Pulmonary artery endothelial cell (primary cell): ENCODE measurements around the gene BCAS2. TPM values are rescaled to one million over a fixed set of nuclear protein-coding genes. Genes with fewer than 3 reads are reported as not detected.
A peak's percentile ranks its signal among the peaks of the same experiment; 100 is the strongest.
"Not testable (repeated sequence)": the region's sequence is repeated elsewhere in the genome, so short reads cannot be mapped to it uniquely, and the experiment has no call there.

Source experiments
- DNase-seq: peaks from one replicate; pipeline ENCODE4 v3.0.0-alpha.2; 2011; ENCODE audit warnings: low read depth, low spot score
- total RNA-seq: library from RNA; depleted of rRNA; stranded (reverse); fragments of >200 nt; gene quantifications from 2 replicates; pipeline ENCODE4 v1.2.3, GENCODE V29; 2014

Gene BCAS2
- 37.8 and 51.3 TPM in 2 replicates for total RNA-seq

- peak; percentile 97 for DNase-seq
Measured at GRCh38 chr1:114581335-114582287, at the start of gene BCAS2. Gene BCAS2, minus strand, starts transcription at chr1:114581615. Its CDS starts 24 bp downstream, at chr1:114581591.

- no peak for DNase-seq
Measured at GRCh38 chr1:114627107-114627506, 45.7 kb upstream of the BCAS2 start.

- no peak for DNase-seq
Measured at GRCh38 chr1:114623364-114623763, 41.9 kb upstream of the BCAS2 start.

- DNase-seq = no peak
Measured at GRCh38 chr1:114620419-114620818, 39.0 kb upstream of the BCAS2 start.

GRCh38 chr1:114618606-114619005 lies 37.2 kb upstream of the BCAS2 start:
- no peak for DNase-seq

- DNase-seq = no peak
Measured at GRCh38 chr1:114610546-114611245, 29.3 kb upstream of the BCAS2 start.

- DNase-seq = no peak
Measured at GRCh38 chr1:114609826-114610225, 28.4 kb upstream of the BCAS2 start.

GRCh38 chr1:114609026-114609425 lies 27.6 kb upstream of the BCAS2 start:
- DNase-seq = no peak

- DNase-seq = no peak
Measured at GRCh38 chr1:114607223-114607622, 25.8 kb upstream of the BCAS2 start.

GRCh38 chr1:114597949-114598348 lies 16.5 kb upstream of the BCAS2 start:
- DNase-seq = no peak

- no peak for DNase-seq
Measured at GRCh38 chr1:114595602-114596001, 14.2 kb upstream of the BCAS2 start.

- no peak for DNase-seq
Measured at GRCh38 chr1:114594046-114594445, 12.6 kb upstream of the BCAS2 start.

GRCh38 chr1:114589122-114589521 lies 7.7 kb upstream of the BCAS2 start:
- no peak for DNase-seq

GRCh38 chr1:114588196-114588689 lies 6.8 kb upstream of the BCAS2 start:
- DNase-seq = no peak

GRCh38 chr1:114587203-114587991 lies 6.0 kb upstream of the BCAS2 start:
- DNase-seq = no peak

- DNase-seq = no peak
Measured at GRCh38 chr1:114586513-114587047, 5.2 kb upstream of the BCAS2 start.

GRCh38 chr1:114585231-114585630 lies 3.8 kb upstream of the BCAS2 start:
- DNase-seq = no peak

- DNase-seq = no peak
Measured at GRCh38 chr1:114574365-114574764, 7.0 kb downstream of the BCAS2 start.

- no peak for DNase-seq
Measured at GRCh38 chr1:114564141-114564540, 17.3 kb downstream of the BCAS2 start.

GRCh38 chr1:114562978-114563510 lies 18.4 kb downstream of the BCAS2 start:
- DNase-seq = not testable (repeated sequence)

GRCh38 chr1:114561333-114561732 lies 20.1 kb downstream of the BCAS2 start:
- no peak for DNase-seq
